ENCODE results near the gene PAK1. TPM values are rescaled to one million over a fixed set of nuclear protein-coding genes. Genes with fewer than 3 reads are reported as not detected.

PAK1 gene
- total and polyA plus RNA-seq, 9 of the 15 experiments (the other 6 are each of a cell fraction or from before 2014, with no cell fraction given): 0.52 to 11.7 (median 1.9) TPM

DNA sequence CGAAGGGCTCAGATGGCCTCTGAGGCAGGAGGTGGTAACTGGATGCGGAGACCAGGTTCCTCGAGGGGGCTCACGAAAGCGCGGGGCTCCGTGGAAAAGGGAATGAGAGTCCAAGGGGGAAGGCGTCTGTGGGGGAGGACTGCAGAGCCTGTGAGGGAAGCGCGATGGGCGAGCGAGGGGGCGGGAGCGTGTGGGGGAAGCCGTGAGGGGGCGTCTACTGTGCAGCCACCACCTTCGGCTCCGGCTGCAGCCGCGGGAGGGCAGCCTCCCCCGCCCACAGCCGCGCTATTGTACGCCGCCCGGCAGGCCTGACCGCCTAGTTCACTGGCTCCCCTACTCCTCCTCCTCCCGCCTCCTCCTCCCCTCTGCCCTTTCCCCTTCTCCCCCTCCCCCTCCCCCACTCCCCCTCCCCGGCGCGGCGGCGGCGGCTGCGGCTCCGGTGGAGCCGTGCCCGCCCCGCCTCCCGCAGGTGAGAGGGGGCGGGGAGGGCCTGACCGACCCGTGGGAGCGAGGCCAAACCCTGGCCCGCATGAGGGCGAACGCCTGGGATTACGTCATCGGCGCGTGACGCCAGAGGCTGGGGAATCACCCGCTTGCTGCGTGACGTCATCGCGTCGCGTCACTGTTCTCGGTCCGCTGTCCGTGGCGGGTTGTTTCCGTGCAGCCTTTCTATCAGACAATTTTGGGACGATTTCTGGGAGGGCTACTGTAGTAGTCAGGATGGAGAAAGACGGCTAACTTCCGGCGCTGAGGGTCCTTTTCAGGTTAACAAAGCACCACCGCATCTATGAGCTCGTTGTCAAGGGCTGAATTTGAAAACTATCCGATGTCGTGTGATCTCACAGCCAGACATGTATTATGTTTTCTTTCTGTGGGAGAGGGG lies at the start of gene PAK1 (continued):
- TF ChIP-seq, protein P1, sequence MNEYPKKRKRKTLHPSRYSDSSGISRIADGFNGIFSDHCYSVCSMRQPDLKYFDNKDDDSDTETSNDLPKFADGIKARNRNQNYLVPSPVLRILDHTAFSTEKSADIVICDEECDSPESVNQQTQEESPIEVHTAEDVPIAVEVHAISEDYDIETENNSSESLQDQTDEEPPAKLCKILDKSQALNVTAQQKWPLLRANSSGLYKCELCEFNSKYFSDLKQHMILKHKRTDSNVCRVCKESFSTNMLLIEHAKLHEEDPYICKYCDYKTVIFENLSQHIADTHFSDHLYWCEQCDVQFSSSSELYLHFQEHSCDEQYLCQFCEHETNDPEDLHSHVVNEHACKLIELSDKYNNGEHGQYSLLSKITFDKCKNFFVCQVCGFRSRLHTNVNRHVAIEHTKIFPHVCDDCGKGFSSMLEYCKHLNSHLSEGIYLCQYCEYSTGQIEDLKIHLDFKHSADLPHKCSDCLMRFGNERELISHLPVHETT (CRISPR knock-in tag; conservative IDR thresholded peaks at IDR 0.05 in 1 of 2, IDR thresholded peaks at IDR 0.05 in 1 of 2): 0 out of 4 replicates have a peak, but pooled peaks of 1 of the 2 experiments have one; percentile 41
- TF ChIP-seq C11orf30 (IDR thresholded peaks at IDR 0.05; ENCODE audit: low read depth) (no peak), SREBF2 (CRISPR knock-in tag; IDR thresholded peaks at IDR 0.05) (no peak), FOSL1 (tag; conservative IDR thresholded peaks at IDR 0.05) (peak; percentile 89), MIER1 (IDR thresholded peaks at IDR 0.05; ENCODE audit: low read depth) (no peak), HLTF (IDR thresholded peaks at IDR 0.05) (no peak), SIRT6 (IDR thresholded peaks at IDR 0.05; ENCODE audit: low read depth, low read length) (no peak), EP300 (IDR thresholded peaks at IDR 0.05; ENCODE audit: low read length) (peak; percentile 18; the same call in 1 of the 2 replicates), ZZZ3 (IDR thresholded peaks at IDR 0.05) (no peak), YY1 (IDR thresholded peaks at IDR 0.05; ENCODE audit: borderline replicate concordance in 1 of 3, control insufficient read depth in 1 of 3, extremely low read depth in 1 of 3, insufficient read depth in 3 of 3, insufficient read length in 1 of 3, insufficient replicate concordance in 2 of 3, low read depth in 1 of 3, low read length in 2 of 3) (no peak), HMGN3 (IDR thresholded peaks at IDR 0.05; ENCODE audit: borderline replicate concordance, extremely low read depth, insufficient read length, low read depth, low read length) (peak; percentile 63), RBM34 (IDR thresholded peaks at IDR 0.05; ENCODE audit: borderline replicate concordance, insufficient read depth, low read length) (no peak), SOX6 (IDR thresholded peaks at IDR 0.05) (peak; percentile 28; the same call in 1 of the 2 replicates), ZNF584 (CRISPR knock-in tag; IDR thresholded peaks at IDR 0.05; ENCODE audit: low read depth) (peak; percentile 74)
- TF ChIP-seq, protein P2, sequence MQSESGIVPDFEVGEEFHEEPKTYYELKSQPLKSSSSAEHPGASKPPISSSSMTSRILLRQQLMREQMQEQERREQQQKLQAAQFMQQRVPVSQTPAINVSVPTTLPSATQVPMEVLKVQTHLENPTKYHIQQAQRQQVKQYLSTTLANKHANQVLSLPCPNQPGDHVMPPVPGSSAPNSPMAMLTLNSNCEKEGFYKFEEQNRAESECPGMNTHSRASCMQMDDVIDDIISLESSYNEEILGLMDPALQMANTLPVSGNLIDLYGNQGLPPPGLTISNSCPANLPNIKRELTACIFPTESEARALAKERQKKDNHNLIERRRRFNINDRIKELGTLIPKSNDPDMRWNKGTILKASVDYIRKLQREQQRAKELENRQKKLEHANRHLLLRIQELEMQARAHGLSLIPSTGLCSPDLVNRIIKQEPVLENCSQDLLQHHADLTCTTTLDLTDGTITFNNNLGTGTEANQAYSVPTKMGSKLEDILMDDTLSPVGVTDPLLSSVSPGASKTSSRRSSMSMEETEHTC (IDR thresholded peaks at IDR 0.05): 0 out of 2 replicates have a peak, but pooled peaks have one; percentile 46
- TF ChIP-seq, protein P3, sequence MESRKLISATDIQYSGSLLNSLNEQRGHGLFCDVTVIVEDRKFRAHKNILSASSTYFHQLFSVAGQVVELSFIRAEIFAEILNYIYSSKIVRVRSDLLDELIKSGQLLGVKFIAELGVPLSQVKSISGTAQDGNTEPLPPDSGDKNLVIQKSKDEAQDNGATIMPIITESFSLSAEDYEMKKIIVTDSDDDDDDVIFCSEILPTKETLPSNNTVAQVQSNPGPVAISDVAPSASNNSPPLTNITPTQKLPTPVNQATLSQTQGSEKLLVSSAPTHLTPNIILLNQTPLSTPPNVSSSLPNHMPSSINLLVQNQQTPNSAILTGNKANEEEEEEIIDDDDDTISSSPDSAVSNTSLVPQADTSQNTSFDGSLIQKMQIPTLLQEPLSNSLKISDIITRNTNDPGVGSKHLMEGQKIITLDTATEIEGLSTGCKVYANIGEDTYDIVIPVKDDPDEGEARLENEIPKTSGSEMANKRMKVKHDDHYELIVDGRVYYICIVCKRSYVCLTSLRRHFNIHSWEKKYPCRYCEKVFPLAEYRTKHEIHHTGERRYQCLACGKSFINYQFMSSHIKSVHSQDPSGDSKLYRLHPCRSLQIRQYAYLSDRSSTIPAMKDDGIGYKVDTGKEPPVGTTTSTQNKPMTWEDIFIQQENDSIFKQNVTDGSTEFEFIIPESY (CRISPR knock-in tag; IDR thresholded peaks at IDR 0.05): no peak
- TF ChIP-seq, protein P4, sequence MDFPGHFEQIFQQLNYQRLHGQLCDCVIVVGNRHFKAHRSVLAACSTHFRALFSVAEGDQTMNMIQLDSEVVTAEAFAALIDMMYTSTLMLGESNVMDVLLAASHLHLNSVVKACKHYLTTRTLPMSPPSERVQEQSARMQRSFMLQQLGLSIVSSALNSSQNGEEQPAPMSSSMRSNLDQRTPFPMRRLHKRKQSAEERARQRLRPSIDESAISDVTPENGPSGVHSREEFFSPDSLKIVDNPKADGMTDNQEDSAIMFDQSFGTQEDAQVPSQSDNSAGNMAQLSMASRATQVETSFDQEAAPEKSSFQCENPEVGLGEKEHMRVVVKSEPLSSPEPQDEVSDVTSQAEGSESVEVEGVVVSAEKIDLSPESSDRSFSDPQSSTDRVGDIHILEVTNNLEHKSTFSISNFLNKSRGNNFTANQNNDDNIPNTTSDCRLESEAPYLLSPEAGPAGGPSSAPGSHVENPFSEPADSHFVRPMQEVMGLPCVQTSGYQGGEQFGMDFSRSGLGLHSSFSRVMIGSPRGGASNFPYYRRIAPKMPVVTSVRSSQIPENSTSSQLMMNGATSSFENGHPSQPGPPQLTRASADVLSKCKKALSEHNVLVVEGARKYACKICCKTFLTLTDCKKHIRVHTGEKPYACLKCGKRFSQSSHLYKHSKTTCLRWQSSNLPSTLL (IDR thresholded peaks at IDR 0.05): no peak
